22Rv1 (cell line): Measurements from ENCODE around the gene NDRG2.

Experiments
- CTCF ChIP-seq: fragments of 450-650 bp; IDR thresholded peaks from 2 replicates; pipeline ENCODE4 v1.5.1; 2017; ENCODE audit warnings: mild to moderate bottlenecking
- ZFX ChIP-seq: fragments of 450-650 bp; IDR thresholded peaks from 2 replicates; pipeline ENCODE4 v1.6.1; 2017; ENCODE audit warnings: antibody characterized with exemption, borderline replicate concordance

- TF ChIP-seq CTCF (no peak), ZFX (no peak)
Observed at GRCh38 chr14:21057803-21058675, 33.2 kb upstream of the NDRG2 start, which contains the start of gene RNASE8.
